Measurements from ENCODE around the gene MAP1B.

MAP1B gene

DNA sequence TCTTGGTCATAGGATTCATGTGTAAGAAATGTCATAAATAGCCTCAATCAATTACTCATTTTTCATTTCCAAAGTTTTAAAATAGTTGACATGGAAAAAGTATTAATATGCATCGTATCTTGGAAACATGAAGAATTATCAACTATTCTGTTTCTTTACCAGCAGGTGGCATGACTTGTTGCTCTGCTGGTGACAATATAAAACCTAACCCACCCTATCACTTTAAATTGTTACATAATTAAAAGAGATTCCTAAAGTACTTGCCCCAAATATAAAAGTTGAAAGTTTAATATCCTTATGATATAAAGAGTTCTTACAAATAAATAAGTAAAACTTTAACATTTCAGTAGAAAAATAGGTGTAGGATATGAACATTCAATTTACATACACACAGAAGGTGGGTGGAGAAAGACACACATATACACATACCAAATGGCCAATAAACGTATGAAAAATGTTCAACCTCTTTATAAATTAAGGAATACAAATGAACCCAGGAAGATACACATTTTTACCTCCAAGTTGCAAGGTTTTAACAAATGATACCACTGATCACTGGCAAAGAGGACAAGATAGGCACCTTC, 30.6 kb downstream of the MAP1B start:
- Histone ChIP-seq H3K4me2 (ENCODE audit: low read length) (peak overlapping the region; percentile 52), H3K36me3 (ENCODE audit: insufficient read depth, low read length) (peaks cover 12% of the 10 kb centered on the region), H3K9ac (ENCODE audit: low read depth, low read length) (peak overlapping the region; percentile 51), H3K4me1 (ENCODE audit: control insufficient read depth, insufficient read depth, low read length) (peaks cover 92% of the 10 kb centered on the region), H3K27me3 (ENCODE audit: control insufficient read depth, insufficient read depth, low read length) (no peaks in the 10 kb centered on the region), H3K4me3 (ENCODE audit: low read length) (no peak overlapping the region), H3K9me3 (replicated peaks; ENCODE audit: low read length) (no peaks in the 10 kb centered on the region)

DNA sequence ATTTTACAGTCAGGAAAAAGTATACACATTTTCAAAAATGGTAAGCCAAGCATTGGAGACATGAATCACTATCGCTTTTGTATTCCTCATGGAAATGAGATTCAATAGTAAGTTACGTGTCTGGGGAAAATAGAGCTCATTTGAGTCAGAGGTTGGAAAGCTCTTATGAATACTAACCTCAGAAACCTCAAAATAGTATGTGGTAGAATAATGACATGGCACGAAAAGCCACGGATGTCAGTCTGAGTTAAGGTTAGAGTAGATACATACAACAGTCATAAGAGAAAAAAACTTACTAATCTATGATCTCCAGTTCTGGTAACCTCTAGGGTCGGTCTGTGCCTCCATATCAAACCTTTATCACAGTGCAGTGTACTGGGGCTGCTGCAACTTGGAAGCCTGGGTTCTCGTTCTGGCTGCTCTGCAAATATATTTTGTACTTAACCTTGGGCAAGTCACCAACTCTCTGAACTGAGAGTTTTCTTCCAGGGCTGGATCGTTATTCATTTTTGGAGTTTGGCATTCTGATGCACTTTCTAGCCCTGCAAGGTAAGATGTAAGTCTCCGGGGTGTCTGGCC, 31.8 kb downstream of the MAP1B start:
- no peaks in the 10 kb centered on the region for H3K27me3 ChIP-seq (ENCODE audit: control insufficient read depth, insufficient read depth, low read length)

DNA sequence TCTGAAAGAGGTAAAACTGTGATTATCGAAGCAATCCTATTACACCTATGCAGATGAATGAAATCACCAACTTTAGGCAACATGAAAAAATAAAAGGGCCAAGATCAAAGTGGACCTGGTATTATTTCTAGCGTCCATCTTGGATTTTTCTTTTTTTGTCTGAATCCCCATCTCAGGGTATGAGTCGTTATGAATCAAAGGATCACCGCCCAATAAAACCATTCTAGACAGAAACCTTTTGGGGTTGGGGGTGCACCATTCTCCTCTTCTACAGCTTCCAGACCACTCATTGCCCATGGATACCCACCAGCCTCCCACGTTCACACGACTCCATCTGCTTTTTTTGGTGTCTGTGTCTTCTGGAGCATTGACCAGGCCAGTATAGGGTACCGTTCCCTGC, 33.4 kb downstream of the MAP1B start:
- peaks cover 22% of the 10 kb centered on the region for H3K36me3 ChIP-seq (ENCODE audit: insufficient read depth, low read length)
- H3K4me2 ChIP-seq (ENCODE audit: low read length): peak overlapping the region; percentile 31
- H3K4me3 ChIP-seq (ENCODE audit: low read length): peak overlapping the region; percentile 22
- peaks cover 86% of the 10 kb centered on the region for H3K4me1 ChIP-seq (ENCODE audit: control insufficient read depth, insufficient read depth, low read length)
- no peaks in the 10 kb centered on the region for H3K9me3 ChIP-seq (replicated peaks; ENCODE audit: low read length)
- no peaks in the 10 kb centered on the region for H3K27me3 ChIP-seq (ENCODE audit: control insufficient read depth, insufficient read depth, low read length)
- peak overlapping the region; percentile 59 for H3K9ac ChIP-seq (ENCODE audit: low read depth, low read length)

More for the DNA sequence above, 31.8 kb downstream of the MAP1B start:
- H3K4me2 ChIP-seq (ENCODE audit: low read length): peak overlapping the region; percentile 70
- peak overlapping the region; percentile 68 for H3K9ac ChIP-seq (ENCODE audit: low read depth, low read length)
- H3K9me3 ChIP-seq (replicated peaks; ENCODE audit: low read length): no peaks in the 10 kb centered on the region
- peak overlapping the region; percentile 39 for H3K4me3 ChIP-seq (ENCODE audit: low read length)
- H3K4me1 ChIP-seq (ENCODE audit: control insufficient read depth, insufficient read depth, low read length): peaks cover 86% of the 10 kb centered on the region
- H3K36me3 ChIP-seq (ENCODE audit: insufficient read depth, low read length): peaks cover 19% of the 10 kb centered on the region

DNA sequence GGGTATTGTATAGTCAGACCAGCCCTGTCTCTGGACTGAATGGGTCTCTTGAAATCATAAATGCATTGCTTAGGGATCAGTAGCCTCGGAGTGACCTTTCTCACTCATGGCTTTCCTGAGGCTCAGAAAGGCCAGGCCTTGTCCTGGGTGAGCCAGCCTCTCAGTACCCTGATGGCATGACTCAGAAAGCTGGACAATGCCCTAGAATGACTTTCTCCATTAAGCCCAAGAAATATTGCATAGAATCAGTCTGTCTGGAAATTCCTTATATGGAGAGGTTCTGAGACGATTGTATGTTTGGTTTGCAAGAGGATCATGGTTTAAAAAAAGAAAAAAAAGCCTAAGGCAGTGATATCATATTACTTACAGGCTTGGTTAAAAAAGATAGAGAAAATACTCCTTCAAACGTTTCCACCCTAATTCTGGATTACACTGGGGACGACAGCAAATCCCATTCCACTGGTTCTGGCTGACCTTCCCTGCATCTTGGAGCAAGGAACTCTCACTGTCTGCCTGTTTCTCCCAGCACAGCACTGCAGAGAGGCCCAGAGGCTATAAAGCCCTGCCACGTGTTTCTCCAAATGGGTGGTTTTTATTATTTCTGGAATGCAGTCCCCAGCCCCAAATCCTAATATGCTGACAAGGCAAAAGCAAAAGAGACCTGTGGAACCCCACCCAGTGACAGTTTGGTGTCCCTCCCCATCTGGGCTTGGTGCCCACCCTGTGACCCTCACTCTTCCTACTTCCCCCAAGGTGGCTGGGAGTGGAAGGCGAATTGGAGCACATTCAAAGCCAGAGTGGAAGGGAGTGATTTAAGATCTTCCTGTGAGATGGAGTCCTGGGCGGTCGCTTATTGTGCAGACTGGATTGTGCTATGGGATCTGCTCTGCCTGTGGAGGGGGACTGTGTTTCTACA, 34.4 kb downstream of the MAP1B start:
- no peaks in the 10 kb centered on the region for H3K9me3 ChIP-seq (replicated peaks; ENCODE audit: low read length)
- peaks cover 19% of the 10 kb centered on the region for H3K36me3 ChIP-seq (ENCODE audit: insufficient read depth, low read length)
- peak overlapping the region; percentile 22 for H3K4me3 ChIP-seq (ENCODE audit: low read length)
- peaks cover 87% of the 10 kb centered on the region for H3K4me1 ChIP-seq (ENCODE audit: control insufficient read depth, insufficient read depth, low read length)
- no peaks in the 10 kb centered on the region for H3K27me3 ChIP-seq (ENCODE audit: control insufficient read depth, insufficient read depth, low read length)
- peak overlapping the region; percentile 81 for H3K9ac ChIP-seq (ENCODE audit: low read depth, low read length)
- H3K4me2 ChIP-seq (ENCODE audit: low read length): peak overlapping the region; percentile 64

DNA sequence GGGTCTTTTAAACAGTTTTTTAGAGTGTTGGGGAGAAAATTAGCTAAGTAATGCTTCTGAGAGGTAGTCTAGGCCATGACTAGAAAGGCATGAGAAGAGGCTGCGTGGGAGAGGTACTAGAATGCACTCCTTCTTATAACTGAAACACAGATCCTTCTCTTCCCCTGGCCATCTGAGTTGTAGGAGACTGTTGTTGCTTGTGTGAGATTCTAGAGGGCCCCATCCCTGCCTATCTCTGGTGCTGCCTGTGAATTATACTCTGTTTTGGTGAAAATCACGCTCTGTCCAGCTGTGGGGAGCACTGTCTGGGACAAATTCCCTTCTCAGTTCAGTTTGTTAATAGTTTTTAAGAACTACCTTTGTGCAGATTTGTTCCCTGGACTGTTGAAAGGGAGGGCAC, 37.5 kb downstream of the MAP1B start:
- Histone ChIP-seq H3K4me3 (ENCODE audit: low read length) (no peak overlapping the region), H3K4me1 (ENCODE audit: control insufficient read depth, insufficient read depth, low read length) (peaks cover 59% of the 10 kb centered on the region)

DNA sequence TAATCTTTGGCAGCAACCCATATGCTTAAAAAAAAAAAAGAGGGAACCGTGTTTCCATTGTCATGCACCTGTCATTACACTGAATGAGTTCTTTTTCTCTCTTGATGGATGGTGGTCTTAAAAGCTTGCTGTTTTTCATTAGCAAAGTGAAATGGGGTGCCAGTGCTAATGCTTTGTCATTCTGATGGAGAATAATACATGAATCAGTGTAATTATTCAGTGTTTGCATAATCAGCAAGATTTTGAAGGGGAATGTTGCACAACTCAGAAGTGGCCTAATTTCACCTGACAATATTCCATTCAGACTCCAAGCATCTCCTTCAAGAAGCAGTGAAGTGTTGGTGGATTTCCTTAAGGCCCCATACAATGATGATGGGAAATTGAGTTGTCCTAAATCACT, 38.1 kb downstream of the MAP1B start:
- H3K9ac ChIP-seq (ENCODE audit: low read depth, low read length): no peak overlapping the region
- H3K4me3 ChIP-seq (ENCODE audit: low read length): no peak overlapping the region
- H3K4me1 ChIP-seq (ENCODE audit: control insufficient read depth, insufficient read depth, low read length): peaks cover 53% of the 10 kb centered on the region
- H3K36me3 ChIP-seq (ENCODE audit: insufficient read depth, low read length): peaks cover 39% of the 10 kb centered on the region
- no peaks in the 10 kb centered on the region for H3K9me3 ChIP-seq (replicated peaks; ENCODE audit: low read length)
- no peaks in the 10 kb centered on the region for H3K27me3 ChIP-seq (ENCODE audit: control insufficient read depth, insufficient read depth, low read length)
- no peak overlapping the region for H3K4me2 ChIP-seq (ENCODE audit: low read length)

More for the DNA sequence above, 37.5 kb downstream of the MAP1B start:
- Histone ChIP-seq H3K36me3 (ENCODE audit: insufficient read depth, low read length) (peaks cover 39% of the 10 kb centered on the region), H3K9ac (ENCODE audit: low read depth, low read length) (peak overlapping the region; percentile 39), H3K4me2 (ENCODE audit: low read length) (no peak overlapping the region), H3K27me3 (ENCODE audit: control insufficient read depth, insufficient read depth, low read length) (no peaks in the 10 kb centered on the region), H3K9me3 (replicated peaks; ENCODE audit: low read length) (no peaks in the 10 kb centered on the region)

DNA sequence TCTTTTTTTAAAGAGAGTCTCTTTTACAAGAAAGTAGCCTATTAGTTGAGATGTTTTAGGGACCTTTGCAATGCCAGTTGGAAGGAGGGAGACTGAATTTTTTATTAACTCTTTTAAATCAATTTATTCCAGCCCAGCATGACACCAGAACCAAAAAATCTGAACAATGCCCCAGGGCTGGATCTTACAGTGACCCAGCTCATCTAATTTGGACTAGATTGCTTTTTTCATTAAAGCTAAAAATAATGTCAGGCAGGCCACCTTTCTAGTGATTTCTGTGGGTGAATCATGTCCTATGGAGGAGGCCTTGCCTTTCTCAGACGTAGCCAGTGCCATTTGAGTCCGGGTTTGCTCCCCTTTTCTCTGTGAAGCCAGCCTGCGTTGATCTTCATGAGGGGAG, 38.8 kb downstream of the MAP1B start:
- Histone ChIP-seq H3K4me1 (ENCODE audit: control insufficient read depth, insufficient read depth, low read length) (peaks cover 52% of the 10 kb centered on the region), H3K4me3 (ENCODE audit: low read length) (no peak overlapping the region), H3K27me3 (ENCODE audit: control insufficient read depth, insufficient read depth, low read length) (no peaks in the 10 kb centered on the region), H3K4me2 (ENCODE audit: low read length) (no peak overlapping the region), H3K36me3 (ENCODE audit: insufficient read depth, low read length) (peaks cover 42% of the 10 kb centered on the region), H3K9me3 (replicated peaks; ENCODE audit: low read length) (no peaks in the 10 kb centered on the region), H3K9ac (ENCODE audit: low read depth, low read length) (no peak overlapping the region)

DNA sequence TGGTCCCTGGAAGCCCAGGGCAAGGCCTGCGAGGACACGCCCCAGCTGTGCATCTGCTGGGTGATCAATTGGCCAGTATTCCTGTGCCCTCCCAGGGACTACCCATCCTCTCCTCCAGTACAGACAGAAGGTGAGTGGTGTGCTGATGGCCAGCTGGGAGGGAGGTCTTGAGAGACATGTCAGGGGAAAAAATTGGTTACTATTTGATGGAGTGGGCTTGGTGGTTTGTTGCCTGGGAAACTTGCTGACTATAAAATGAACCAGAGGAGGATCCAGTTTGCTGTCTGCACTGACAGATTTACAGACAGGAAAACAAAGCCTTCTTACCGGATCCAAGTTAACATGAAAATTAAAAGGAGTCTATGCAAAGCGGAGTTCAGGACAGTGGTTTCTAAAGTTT, 40.3 kb downstream of the MAP1B start:
- peaks cover 55% of the 10 kb centered on the region for H3K4me1 ChIP-seq (ENCODE audit: control insufficient read depth, insufficient read depth, low read length)
- H3K4me3 ChIP-seq (ENCODE audit: low read length): no peak overlapping the region
- H3K27me3 ChIP-seq (ENCODE audit: control insufficient read depth, insufficient read depth, low read length): no peaks in the 10 kb centered on the region
- H3K36me3 ChIP-seq (ENCODE audit: insufficient read depth, low read length): peaks cover 41% of the 10 kb centered on the region
- no peaks in the 10 kb centered on the region for H3K9me3 ChIP-seq (replicated peaks; ENCODE audit: low read length)
- H3K4me2 ChIP-seq (ENCODE audit: low read length): no peak overlapping the region
- H3K9ac ChIP-seq (ENCODE audit: low read depth, low read length): no peak overlapping the region

DNA sequence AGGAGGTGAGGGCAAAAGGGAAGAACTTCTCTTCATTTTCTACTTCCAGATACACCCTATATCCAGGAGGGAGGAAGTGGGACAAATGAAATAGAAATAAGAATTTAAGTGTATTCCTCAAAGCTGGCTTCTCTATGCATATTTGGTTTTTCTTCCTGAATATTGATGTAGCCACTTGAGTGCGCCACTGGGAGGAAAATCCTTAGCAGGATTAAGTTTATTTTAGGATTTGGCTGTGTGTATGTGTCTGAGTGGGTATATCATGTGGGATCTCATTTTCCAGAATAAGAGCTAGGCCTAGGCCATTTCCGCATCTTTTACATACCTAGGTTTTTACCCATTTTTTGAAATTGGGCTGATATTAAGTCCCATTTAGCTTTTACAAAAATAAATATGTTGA, 42.5 kb downstream of the MAP1B start:
- peaks cover 62% of the 10 kb centered on the region for H3K4me1 ChIP-seq (ENCODE audit: control insufficient read depth, insufficient read depth, low read length)
- H3K4me2 ChIP-seq (ENCODE audit: low read length): no peak overlapping the region
- peaks cover 34% of the 10 kb centered on the region for H3K36me3 ChIP-seq (ENCODE audit: insufficient read depth, low read length)
- H3K9ac ChIP-seq (ENCODE audit: low read depth, low read length): peak overlapping the region; percentile 19
- H3K4me3 ChIP-seq (ENCODE audit: low read length): no peak overlapping the region
- H3K9me3 ChIP-seq (replicated peaks; ENCODE audit: low read length): no peaks in the 10 kb centered on the region
- H3K27me3 ChIP-seq (ENCODE audit: control insufficient read depth, insufficient read depth, low read length): no peaks in the 10 kb centered on the region

DNA sequence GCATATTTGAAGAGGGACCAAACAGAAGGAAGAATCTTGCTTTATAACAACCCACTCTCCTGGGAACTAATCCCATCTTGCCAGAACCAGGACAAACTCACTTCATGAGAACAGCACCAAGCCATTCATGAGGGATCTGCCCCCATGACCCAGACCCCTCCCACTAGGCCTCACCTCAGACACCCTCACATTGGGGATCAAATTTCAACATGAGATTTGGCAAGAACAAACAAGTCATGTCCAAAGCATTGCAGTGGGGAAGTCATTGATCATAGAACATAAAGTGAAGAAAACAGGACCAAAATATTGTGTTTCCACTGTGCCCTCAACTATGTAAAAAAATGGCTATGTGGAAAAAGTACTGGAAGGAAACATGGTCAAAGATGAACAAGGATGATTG, 43.9 kb downstream of the MAP1B start:
- H3K4me2 ChIP-seq (ENCODE audit: low read length): no peak overlapping the region
- H3K4me1 ChIP-seq (ENCODE audit: control insufficient read depth, insufficient read depth, low read length): peaks cover 57% of the 10 kb centered on the region
- H3K27me3 ChIP-seq (ENCODE audit: control insufficient read depth, insufficient read depth, low read length): no peaks in the 10 kb centered on the region
- H3K9me3 ChIP-seq (replicated peaks; ENCODE audit: low read length): no peaks in the 10 kb centered on the region
- no peak overlapping the region for H3K4me3 ChIP-seq (ENCODE audit: low read length)
- H3K9ac ChIP-seq (ENCODE audit: low read depth, low read length): peak overlapping the region; percentile 6
- H3K36me3 ChIP-seq (ENCODE audit: insufficient read depth, low read length): peaks cover 34% of the 10 kb centered on the region

DNA sequence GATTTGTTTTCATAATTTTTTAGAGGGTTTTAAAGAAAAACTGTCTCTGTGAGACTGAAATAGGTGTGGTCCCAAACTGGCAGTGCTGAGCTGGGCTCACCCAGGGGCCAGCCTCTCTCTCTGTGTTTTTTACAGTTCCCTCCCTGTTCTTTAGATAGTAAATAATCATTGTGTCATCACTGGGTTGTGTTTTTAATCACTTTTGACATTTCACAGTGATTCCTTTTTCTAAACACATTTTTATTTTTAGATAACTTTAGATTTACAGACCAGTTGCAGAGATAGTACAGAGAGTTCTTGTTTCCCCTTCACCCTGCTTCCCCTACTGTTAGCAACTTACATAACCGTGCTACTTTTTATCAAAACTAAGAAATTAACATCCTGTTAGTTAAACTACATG, 44.4 kb downstream of the MAP1B start:
- Histone ChIP-seq H3K4me1 (ENCODE audit: control insufficient read depth, insufficient read depth, low read length) (peaks cover 57% of the 10 kb centered on the region), H3K9ac (ENCODE audit: low read depth, low read length) (peak overlapping the region; percentile 6), H3K9me3 (replicated peaks; ENCODE audit: low read length) (no peaks in the 10 kb centered on the region), H3K27me3 (ENCODE audit: control insufficient read depth, insufficient read depth, low read length) (no peaks in the 10 kb centered on the region), H3K4me2 (ENCODE audit: low read length) (no peak overlapping the region), H3K4me3 (ENCODE audit: low read length) (no peak overlapping the region), H3K36me3 (ENCODE audit: insufficient read depth, low read length) (peaks cover 30% of the 10 kb centered on the region)

Data from skeletal muscle satellite cell (primary cell).